ENCODE data around the gene ORC5.

GRCh38 chr7:104240401-104240800, 32.6 kb upstream of the ORC5 start:
- TF ChIP-seq CTCF (optimal IDR thresholded peaks at IDR 0.05 in 1 of 3, IDR thresholded peaks at IDR 0.05 in 1 of 3, conservative IDR thresholded peaks at IDR 0.05 in 1 of 3; ENCODE audit: extremely low read depth in 1 of 3, insufficient read depth in 2 of 3, low read length in 3 of 3) (no peak), EZH2 (IDR thresholded peaks at IDR 0.05; ENCODE audit: low read length) (no peak)

Data from keratinocyte (primary cell).